ENCODE results near the gene PLCH1.

- TF ChIP-seq EZH2 (IDR thresholded peaks at IDR 0.05; ENCODE audit: borderline replicate concordance, insufficient read depth, low read depth, low read length, poor library complexity, severe bottlenecking) (no peak), CTCF (IDR thresholded peaks at IDR 0.05) (no peak)
Measured at GRCh38 chr3:155676252-155676981, 68.5 kb downstream of the PLCH1 start.

All from B cell (primary cell).